Measurements from ENCODE around the gene SCAP.
"Not testable (repeated sequence)": the region's sequence is repeated elsewhere in the genome, so short reads cannot be mapped to it uniquely, and the experiment has no call there.

The SCAP gene

GRCh38 chr3:47464588-47464987, 11.2 kb downstream of the SCAP start:
- peak; percentile 34 for DNase-seq (ENCODE audit: low read depth)
- TF ChIP-seq CTCF (IDR thresholded peaks at IDR 0.05; ENCODE audit: insufficient read depth, low read depth, low read length, missing control alignments): no peak
- no peak overlapping the region for H3K4me3 ChIP-seq (ENCODE audit: low read length)

DNA sequence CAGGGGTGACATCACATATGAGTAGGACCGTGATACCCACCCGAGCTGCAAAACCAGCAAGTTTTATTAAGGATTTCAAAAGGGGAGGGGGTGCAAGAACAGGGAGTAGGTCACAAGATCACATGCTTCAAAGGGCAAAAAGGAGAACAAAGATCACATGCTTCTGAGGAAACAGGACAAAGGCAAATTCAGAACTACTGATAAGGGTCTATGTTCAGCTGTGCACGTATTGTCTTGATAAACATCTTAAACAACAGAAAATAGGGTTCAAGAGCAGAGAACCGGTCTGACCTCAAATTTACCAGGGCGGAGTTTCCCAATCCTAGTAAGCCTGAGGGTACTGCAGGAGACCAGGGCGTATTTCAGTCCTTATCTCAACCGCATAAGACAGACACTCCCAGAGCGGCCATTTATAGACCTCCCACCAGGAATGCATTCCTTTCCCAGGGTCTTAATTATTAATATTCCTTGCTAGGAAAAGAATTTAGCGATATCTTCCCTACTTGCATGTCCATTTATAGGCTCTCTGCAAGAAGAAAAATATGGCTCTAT, 16.1 kb downstream of the SCAP start:
- H3K4me3 ChIP-seq (ENCODE audit: low read length); DNase-seq (ENCODE audit: low read depth): not testable (repeated sequence)

DNA sequence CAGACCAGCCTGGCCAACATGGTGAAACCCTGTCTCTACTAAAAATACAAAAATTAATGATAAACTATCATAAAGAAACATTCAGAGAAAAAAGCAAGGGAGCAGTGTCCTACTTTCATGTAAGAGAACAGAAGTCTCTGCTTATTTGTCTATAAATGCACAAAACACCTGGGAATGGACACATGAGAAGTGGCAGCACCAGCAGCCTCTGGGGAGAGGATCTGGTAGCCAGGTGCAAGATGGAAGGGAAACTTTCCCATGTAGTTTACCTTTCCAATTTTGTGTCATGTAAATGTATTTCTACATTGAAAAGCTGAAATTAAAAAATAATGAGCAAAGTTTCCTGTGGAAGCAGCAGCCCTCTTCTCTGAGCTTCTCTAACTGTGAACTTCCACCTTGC, 18.8 kb downstream of the SCAP start:
- DNase-seq (ENCODE audit: low read depth): no peak
- no peak for TF ChIP-seq CTCF (IDR thresholded peaks at IDR 0.05; ENCODE audit: insufficient read depth, low read depth, low read length, missing control alignments)
- H3K4me3 ChIP-seq (ENCODE audit: low read length): no peak overlapping the region

GRCh38 chr3:47455806-47456452, 19.8 kb downstream of the SCAP start:
- no peak overlapping the region for H3K4me3 ChIP-seq (ENCODE audit: low read length)
- no peak for TF ChIP-seq CTCF (IDR thresholded peaks at IDR 0.05; ENCODE audit: insufficient read depth, low read depth, low read length, missing control alignments)
- DNase-seq (ENCODE audit: low read depth): peak; percentile 57

DNA sequence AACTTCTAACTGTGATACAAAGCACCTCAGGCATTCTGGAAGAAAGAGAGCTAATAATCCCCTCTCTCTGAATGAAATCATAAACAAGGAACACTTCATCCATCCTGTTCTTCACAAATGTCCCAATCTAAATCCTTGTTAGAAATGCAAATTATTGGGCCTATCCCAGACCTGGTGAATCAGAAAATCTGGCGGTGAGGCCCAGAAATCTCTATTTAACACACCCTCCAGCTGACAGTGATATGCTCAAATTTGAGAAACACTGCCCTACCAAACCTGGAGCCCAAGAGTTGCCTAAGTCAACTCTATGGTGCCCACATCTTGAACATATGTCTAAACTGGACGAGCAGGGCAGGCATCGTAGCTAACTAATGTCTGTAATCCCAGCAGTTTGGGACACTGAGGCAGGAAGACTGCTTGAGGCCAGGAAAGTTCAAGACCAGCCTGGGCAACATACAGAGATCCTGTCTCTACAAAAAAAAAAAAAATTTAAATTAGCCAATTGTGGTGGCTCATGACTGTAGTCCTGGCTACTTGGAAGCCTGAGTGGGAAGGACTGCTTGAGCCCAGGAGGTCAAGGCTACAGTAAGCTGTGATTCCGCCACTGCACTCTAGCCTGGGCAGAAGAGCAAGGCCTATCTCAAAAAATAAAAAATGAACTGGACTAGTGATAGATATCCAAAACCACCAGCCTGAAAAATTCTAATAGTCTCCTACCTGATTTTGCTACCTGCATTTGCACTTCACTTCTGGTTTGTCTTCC, 23.1 kb downstream of the SCAP start:
- TF ChIP-seq CTCF (IDR thresholded peaks at IDR 0.05; ENCODE audit: insufficient read depth, low read depth, low read length, missing control alignments): no peak
- DNase-seq (ENCODE audit: low read depth): no peak
- no peak overlapping the region for H3K4me3 ChIP-seq (ENCODE audit: low read length)

- DNase-seq (ENCODE audit: low read depth): peak; percentile 98
- H3K4me3 ChIP-seq (ENCODE audit: low read length): peak overlapping the region; percentile 20
- TF ChIP-seq CTCF (IDR thresholded peaks at IDR 0.05; ENCODE audit: insufficient read depth, low read depth, low read length, missing control alignments): no peak
Observed at GRCh38 chr3:47444103-47444502, 31.6 kb downstream of the SCAP start.

GRCh38 chr3:47443611-47443995, 32.1 kb downstream of the SCAP start:
- no peak for TF ChIP-seq CTCF (IDR thresholded peaks at IDR 0.05; ENCODE audit: insufficient read depth, low read depth, low read length, missing control alignments)
- peak; percentile 86 for DNase-seq (ENCODE audit: low read depth)
- peak overlapping the region; percentile 20 for H3K4me3 ChIP-seq (ENCODE audit: low read length)
